Measurements from ENCODE around the gene TTC34. TPM values are rescaled to one million over a fixed set of nuclear protein-coding genes. Genes with fewer than 3 reads are reported as not detected.
A peak's percentile ranks its signal among the peaks of the same experiment; 100 is the strongest.

The TTC34 gene
- total and polyA plus RNA-seq, 2 of the 4 experiments (the other 2 are of a cell fraction), result under 0.01 to 0.09 TPM

DNA sequence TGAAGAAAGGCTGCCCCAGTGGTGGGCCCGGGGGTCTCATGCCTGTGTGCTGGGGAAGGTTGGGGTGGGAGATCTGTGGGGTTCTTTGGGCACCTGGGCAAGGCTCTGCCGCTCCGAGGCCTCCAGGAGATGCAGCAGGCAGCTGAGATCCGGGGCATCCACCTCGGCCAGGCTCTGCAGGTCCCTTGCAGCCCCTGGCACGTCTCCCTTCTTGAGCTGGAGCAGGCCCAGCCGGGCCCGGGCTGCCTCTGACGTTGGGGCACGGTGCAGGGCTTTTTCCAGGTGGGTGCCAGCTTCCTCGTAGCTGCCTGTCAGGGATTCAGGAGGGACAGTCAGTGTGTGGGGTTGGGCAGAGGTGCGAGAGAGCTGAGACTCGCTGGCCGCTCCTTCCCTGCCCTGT lies 157.3 kb downstream of the TTC34 start:
- H3K4me2 ChIP-seq (ENCODE audit: low read depth, low read length), result no peak overlapping the region
- DNase-seq (no peak), ATAC-seq (ENCODE audit: low read depth) (no peak)
- H3K23ac ChIP-seq (ENCODE audit: low read depth, low read length), result no peak overlapping the region
- no peaks in the 10 kb centered on the region for H3K36me3 ChIP-seq (ENCODE audit: control insufficient read depth, insufficient read depth, low read length)
- H3K27me3 ChIP-seq (ENCODE audit: control insufficient read depth, insufficient read depth, low read length), result no peaks in the 10 kb centered on the region
- H3K56ac ChIP-seq (ENCODE audit: extremely low read depth, insufficient read depth, low read length), result no peak overlapping the region
- no peaks in the 10 kb centered on the region for H3K4me1 ChIP-seq (ENCODE audit: control insufficient read depth, insufficient read depth, low read length)
- H3K9ac ChIP-seq (ENCODE audit: low read depth, low read length), result no peak overlapping the region
- H3K9me3 ChIP-seq (ENCODE audit: control insufficient read depth, insufficient read depth, low read length), result peaks cover 2% of the 10 kb centered on the region
- no peak overlapping the region for H2BK120ac ChIP-seq (ENCODE audit: low read depth, low read length)
- no peak overlapping the region for H4K8ac ChIP-seq (ENCODE audit: low read depth in 2 of 2, low read length in 2 of 2)
- BruUV-seq (replicated peaks), result no TSS peak
- H2BK20ac ChIP-seq (ENCODE audit: low read depth, low read length), result no peak overlapping the region
- no peaks in the 10 kb centered on the region for H4K20me1 ChIP-seq (ENCODE audit: insufficient read depth, low read length)
- H2AK5ac ChIP-seq (ENCODE audit: low read depth, low read length), result no peak overlapping the region
- H3K14ac ChIP-seq (replicated peaks; ENCODE audit: low read depth, low read length), result no peak overlapping the region
- WGBS, 2 experiments (ENCODE audit: extremely low coverage in 2 of 2, insufficient read length in 1 of 2), result no CpG with 5 or more reads among the region's 14 CpGs
- H2AK9ac ChIP-seq (replicated peaks; ENCODE audit: low read depth, low read length, poor library complexity), result no peak overlapping the region
- ChIA-PET CTCF (no interaction called here), POLR2A (ENCODE audit: unreplicated experiment) (no interaction called here)
- TF ChIP-seq RCOR1 (IDR thresholded peaks at IDR 0.05; ENCODE audit: insufficient replicate concordance, low read length) (no peak), MAZ (IDR thresholded peaks at IDR 0.05; ENCODE audit: borderline replicate concordance, low read depth, low read length) (no peak)
- no peak overlapping the region for H4K5ac ChIP-seq (ENCODE audit: low read depth, low read length)
- peak overlapping the region; percentile 7 for H2AFZ ChIP-seq (replicated peaks; ENCODE audit: low read length, poor library complexity)
- H4K91ac ChIP-seq (ENCODE audit: insufficient read depth, low read depth, low read length), result no peak overlapping the region
- no peak overlapping the region for H3K4ac ChIP-seq (ENCODE audit: low read depth, low read length)
- in situ Hi-C loops (cut with MboI; ENCODE audit: low sequenced_read_pairs), result no loop called here
- no peaks in the 10 kb centered on the region; a peak in 1 of 4 replicates for H3K79me1 ChIP-seq (ENCODE audit: low read depth in 1 of 2, low read length in 2 of 2)
- H3K4me3 ChIP-seq (ENCODE audit: insufficient read depth, low read depth, low read length), result no peak overlapping the region
- intact Hi-C loops (cut with micrococcal nuclease), result no loop called here
- no peak overlapping the region for H3K27ac ChIP-seq (ENCODE audit: insufficient read depth, low read length)
- H3K18ac ChIP-seq (ENCODE audit: low read depth, low read length), result no peak overlapping the region
- H3K9me1 ChIP-seq (ENCODE audit: insufficient read depth, low read length), result no peaks in the 10 kb centered on the region
- no peak overlapping the region for H2BK5ac ChIP-seq (ENCODE audit: low read depth, low read length, poor library complexity, severe bottlenecking)
- no peak overlapping the region for H2BK15ac ChIP-seq (ENCODE audit: low read depth, low read length)
- dilution Hi-C loops (cut with HindIII; ENCODE audit: low sequenced_read_pairs, unreplicated experiment), result no loop called here
